ENCODE results near the gene RNPEP. TPM values are rescaled to one million over a fixed set of nuclear protein-coding genes. Genes with fewer than 3 reads are reported as not detected.
"Not testable (repeated sequence)": the region's sequence is repeated elsewhere in the genome, so short reads cannot be mapped to it uniquely, and the experiment has no call there.

The RNPEP gene
- polyA plus RNA-seq, 3 donors: 62.5 to 69.6 (median 63.3) TPM

DNA sequence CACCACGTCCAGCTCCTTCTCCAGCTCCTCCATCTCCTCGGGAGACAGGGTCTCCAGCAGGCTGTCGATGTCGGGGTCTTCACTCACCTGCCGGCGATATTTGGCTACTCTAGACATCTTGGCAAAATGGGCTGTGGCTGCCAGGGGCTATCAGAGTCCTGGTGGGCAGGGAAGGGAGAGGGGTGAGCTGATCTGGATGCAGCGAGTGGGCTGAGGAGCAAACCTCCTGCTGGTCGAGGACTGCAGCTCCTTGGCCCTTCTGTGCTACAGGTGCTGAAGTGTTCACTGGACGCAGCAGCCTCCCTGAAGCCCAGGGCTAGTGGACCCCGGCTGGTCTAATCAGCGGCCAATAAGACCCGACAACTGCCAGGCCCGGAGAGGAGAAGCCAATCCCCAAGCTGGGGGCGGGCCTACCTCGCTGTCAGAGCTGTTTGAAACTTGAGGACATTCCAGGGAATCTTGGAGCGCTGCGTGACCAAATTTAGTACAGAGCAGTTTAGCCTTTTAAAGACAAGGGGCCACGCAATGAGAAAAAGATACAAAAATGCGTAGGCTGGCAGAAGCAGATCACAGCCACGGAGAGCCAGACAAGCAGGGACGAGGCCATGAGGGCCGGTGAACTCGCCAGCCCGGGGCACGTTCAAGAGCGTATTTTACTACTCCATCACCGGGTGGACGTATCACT, 36.1 kb upstream of the RNPEP start, which contains the start of gene LMOD1:
Gene LMOD1, minus strand, starts transcription at position 325 of the 685 bp plus-strand sequence. Its CDS starts 208 bp downstream, at position 117.
- peak in 8 of 11 donors; percentile 74 to 94 (median 88) for DNase-seq (ENCODE audit: extremely low read depth in 1 of 11, low read depth in 9 of 11, low spot score in 4 of 11)

DNA sequence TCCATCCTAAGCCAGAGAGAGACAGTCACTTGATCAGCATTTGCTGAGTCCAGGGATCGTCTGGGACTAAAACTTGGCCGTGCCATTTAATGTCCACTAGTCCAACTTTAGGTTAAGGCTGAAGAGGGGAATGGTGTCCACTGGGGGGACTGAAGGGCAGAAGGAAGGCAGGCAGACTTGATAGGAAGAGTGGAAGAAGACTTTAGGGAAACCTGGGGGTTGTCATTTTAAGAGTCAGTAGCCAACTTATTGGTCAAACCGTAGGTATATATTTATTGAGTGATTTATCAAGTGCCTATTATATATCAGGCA, 34.8 kb upstream of the RNPEP start:
- DNase-seq (ENCODE audit: extremely low read depth in 1 of 11, low read depth in 9 of 11, low spot score in 4 of 11): no peak

DNA sequence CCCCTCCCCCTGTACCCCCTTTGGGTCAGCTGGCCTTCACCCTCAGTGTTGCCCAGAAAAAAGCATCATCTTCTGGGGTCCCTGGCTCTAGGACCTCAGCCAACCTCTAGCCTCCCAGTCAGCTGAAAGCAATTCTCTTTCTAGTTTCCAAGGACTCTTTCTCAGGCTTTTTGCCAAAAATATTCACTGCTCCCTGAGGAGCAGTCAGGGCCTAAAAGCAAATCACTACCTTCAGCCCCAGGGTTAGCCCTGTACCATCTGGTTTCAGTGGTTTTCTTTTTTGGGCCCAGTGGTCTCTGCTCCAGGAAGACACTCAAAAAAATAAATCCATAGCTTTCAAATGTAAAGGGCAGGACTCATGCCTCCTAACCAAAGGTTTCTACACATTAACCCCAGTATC, 33.0 kb upstream of the RNPEP start:
- no peak for DNase-seq (ENCODE audit: extremely low read depth in 1 of 11, low read depth in 9 of 11, low spot score in 4 of 11)

DNA sequence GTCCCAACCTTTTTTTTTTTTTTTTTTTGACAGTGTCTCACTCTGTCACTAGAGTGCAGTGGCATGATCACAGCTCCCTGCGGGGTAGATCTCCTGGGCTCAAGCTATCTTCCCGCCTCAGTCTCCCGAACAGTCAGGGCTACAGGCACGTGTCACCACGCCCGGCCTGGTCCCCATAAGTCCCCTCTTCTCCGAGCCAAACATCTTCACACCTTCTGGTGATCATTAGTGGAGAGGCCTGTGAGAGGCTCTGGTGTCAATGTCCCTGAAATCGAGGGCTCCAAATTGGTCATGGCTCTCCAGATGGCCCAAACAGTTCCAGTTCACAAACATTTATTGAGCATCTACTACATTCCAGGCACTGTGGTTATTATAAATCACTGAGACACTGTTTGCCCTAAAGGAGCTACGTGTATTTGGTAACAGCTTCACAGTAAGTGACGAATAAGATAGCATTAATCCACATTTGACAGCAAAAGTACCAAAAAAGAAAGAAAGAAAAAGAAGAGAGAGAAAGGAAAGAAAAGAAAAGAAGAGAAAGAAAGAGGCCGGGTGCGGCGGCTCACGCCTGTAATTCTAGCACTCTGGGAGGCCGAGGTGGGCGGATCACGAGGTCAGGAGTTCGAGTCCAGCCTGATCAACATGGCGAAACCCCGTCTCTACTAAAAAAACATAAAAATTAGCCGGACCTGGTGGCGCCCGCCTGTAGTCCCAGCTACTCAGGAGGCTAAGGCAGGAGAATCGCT, 28.0 kb upstream of the RNPEP start:
- no peak for DNase-seq (ENCODE audit: extremely low read depth in 1 of 11, low read depth in 9 of 11, low spot score in 4 of 11)

DNA sequence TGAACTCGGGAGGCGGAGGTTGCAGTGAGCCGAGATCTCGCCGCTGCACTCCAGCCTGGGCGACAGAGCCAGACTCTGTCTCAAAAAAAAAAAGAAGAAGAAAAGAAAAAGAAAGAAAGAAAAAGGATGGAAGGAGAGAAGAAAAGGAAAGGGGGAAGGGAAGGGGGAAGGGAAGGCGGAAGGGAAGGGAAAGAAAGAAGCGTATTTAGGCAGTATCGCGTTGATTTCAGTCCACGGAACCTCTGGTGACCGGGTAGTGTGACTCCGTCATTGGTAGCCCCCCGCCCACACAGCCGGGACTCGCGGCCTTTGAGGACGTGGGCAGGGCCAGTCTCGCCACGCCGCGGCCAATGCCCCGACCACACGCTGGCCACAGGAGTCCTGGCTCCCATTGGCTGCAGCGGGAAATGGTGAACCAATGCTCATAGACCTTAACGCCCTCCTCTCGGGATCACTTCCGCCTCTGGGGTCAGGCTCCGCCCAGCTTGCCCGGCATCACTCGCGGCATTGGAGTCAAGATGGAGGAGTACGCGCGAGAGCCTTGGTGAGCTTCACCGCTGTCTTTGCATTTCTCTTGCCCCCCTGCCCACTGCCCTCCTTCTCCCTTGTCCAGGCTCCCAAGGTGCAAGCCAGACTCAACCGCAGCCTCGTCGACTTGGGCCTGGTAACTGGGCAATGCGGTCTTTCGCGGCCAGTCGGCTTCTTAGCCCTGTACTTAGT, 27.3 kb upstream of the RNPEP start, which contains the start of gene TIMM17A:
Gene TIMM17A, plus strand, starts transcription at position 495 of the 720 bp plus-strand sequence. Its CDS starts 24 bp downstream, at position 519.
- DNase-seq (ENCODE audit: extremely low read depth in 1 of 11, low read depth in 9 of 11, low spot score in 4 of 11): peak in 10 of 11 donors; percentile 92 to 98 (median 97)

DNA sequence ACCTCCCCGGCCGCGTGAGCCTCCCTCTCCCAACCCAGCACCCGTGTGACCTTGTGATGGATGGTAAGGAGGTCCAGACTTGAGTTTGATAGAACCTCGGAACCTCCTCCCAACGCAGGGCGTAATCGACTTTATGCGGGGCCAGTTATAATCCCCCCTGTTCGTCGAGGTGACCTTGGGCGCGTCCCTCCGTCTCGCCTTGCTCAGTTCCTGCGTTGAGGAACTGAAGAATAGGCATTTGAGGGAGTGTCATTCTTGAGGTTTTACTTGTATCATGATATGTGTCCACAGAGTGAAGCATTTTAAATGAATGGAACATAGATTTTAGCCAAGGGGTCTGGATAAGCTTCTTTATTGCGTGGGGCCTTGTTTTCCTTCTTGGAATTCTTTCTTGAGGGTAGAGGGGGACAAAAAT, 26.7 kb upstream of the RNPEP start:
- no peak for DNase-seq (ENCODE audit: extremely low read depth in 1 of 11, low read depth in 9 of 11, low spot score in 4 of 11)

DNA sequence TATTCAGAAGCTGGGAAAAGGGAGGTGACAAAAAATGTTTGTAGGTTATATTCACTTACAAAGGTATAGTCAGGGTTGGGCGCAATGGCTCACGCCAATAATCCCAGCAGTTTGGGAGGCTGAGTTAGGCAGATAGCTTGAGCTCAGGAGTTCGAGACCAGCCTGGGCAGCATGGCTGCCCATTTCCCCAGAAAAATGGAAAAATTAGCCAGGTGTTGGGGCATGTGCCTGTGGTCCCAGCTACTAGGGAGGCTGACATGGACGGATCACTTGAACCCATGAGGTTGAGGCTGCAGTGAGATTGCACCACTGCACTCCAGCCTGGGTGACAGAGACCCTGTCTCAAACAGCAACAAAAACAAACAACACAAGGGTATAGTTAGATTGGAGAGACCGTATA, 24.1 kb upstream of the RNPEP start:
- DNase-seq (ENCODE audit: extremely low read depth in 1 of 11, low read depth in 9 of 11, low spot score in 4 of 11): no peak

DNA sequence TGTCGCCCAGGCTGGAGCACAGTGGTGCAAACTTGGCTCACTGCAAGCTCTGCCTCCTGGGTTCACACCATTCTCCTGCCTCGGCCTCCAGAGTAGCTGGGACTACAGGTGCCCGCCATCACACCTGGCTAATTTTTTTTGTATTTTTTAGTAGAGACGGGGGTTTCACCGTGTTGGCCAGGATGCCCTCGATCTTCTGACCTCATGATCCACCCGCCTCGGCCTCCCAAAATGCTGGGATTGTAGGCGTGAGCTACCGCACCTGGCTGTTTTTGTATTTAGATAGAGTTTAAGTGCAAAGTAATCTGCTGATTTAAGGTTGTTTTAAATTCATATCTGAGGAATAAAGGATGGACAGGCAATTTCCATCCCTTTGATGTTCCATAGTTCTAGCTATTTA, 20.1 kb upstream of the RNPEP start:
- not testable (repeated sequence) for DNase-seq (ENCODE audit: extremely low read depth in 1 of 11, low read depth in 9 of 11, low spot score in 4 of 11)

DNA sequence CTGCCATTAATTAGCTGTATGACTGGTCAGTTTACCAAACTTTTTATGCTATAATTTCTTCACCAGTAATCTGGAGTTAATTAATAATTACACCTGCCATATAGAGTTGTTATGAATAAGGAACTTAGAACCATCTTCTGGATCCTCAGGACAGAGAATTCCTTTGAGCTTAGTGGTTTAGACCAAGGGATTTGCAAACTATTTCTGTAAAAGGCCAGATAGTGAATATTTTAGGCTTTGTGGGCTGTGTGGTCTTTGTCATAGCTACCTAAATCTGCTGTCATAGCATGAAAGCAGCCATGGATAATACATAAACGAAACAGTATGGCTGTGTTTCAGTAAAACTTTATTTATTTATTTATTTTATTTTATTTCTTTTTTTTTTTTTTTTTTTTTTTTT, 18.2 kb upstream of the RNPEP start:
- DNase-seq (ENCODE audit: extremely low read depth in 1 of 11, low read depth in 9 of 11, low spot score in 4 of 11): no peak

DNA sequence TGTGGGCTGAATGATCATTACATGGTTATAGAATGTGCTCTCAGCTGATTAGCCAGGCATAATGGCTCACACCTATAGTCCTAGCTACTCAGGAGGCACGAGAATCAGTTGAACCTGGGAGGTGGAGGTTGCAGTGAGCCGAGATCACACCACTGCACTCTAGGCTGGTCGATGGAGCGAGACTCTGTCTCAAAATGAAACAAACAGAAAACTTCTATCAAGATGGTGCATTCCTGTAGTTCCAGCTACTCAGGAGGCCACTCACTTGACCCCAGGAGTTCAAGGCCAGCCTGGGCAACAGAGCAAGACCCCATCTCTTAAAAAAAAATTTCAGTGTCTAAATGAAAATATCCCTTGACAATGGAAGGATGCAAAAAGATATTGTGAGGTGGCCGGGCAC, 16.3 kb upstream of the RNPEP start:
- DNase-seq (ENCODE audit: extremely low read depth in 1 of 11, low read depth in 9 of 11, low spot score in 4 of 11): no peak

DNA sequence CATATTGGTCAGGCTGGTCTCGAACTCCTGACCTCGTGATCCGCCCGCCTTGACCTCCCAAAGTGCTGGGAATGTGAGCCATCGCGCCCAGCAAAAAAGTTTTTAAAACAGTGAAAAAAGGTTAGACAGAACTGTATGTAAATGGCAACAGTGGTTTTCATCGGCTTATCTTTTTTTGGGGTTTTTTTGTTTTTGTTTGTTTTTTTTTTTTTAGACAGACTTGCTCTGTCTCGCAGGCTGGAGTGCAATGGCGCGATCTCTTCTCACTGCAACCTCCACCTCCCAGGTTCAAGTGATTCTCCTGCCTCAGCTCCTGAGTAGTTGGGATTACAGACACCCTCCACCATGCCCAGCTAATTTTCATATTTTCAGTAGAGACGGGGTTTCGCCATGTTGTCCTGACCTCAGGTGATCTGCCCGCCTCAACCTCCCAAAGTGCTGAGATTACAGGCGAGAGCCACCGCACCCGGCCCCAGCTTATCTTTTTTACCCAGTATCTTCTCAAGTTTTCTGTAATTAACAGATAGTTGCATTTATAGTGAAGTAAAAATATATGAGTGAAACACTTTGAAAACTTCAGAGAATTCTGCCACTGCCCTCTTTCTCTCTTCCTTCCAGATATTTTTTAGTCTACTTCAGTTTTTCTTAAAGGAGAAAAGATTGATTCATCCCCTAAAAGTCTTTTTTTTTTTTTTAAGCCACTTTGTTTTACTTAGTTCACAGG, 14.1 kb upstream of the RNPEP start:
- no peak for DNase-seq (ENCODE audit: extremely low read depth in 1 of 11, low read depth in 9 of 11, low spot score in 4 of 11)

DNA sequence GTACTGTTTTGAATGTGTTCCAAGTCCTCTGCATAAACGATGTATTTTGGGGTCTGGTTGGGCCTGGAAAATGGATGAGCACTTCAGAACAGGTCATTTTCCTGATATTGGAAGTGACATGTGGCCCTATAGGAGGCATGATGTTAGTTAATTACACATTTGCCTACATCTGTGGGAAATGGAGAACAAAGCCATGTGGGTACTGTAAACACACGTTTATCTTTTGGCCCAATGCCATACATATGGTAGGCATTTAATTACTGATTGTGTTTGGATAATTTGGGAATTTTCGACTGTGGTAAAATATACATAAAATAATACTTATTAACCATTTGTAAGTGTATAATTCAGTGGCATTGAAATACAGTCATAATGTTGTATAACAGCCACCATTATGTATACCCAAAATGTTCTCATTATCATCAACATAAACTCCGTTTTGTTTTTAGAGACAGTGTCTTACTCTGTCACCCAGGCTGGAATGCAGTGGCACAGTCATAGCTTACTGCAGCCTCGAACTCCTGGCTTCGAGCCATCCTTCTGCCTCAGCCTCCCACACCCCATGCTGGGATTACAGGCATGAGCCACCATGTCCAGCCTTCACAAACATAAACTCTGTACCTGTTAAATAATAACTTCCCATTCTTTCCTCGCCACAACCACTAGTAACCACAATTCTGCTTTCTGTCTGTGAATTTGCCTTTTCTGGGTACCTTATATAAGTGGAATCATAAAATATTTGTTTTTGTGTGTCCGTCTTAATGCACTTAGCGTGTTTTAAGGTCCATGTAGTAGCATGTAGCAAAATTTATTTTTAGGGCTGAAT, 11.9 kb upstream of the RNPEP start:
- no peak for DNase-seq (ENCODE audit: extremely low read depth in 1 of 11, low read depth in 9 of 11, low spot score in 4 of 11)

DNA sequence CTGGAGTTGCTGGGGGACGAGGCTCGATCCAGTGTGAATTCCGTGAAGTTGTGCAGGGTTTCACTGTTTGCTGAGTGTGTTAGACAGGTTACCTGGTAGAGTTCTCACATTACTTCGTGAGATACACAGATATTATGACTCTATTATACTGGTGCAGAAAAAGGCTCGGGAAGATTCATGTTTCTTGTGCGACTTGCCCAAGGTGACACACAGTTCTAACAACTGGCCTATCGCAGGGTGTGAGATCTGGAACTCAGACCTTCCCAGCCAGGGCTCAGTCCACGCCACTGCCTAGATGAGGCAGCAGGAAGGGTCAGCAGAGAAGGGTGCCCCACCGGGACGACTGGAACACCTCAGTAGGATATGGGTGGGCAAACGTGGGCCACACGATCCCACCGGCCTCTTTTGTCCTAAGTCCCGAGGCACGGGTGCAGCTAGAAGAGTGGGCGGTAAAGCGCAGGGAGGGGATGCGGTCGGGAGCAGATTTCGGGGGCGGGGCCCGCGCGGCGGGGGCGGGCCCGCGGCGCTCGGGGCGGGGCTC, 296 bp upstream of the RNPEP start:
- peak in 5 of 11 donors; percentile 9 to 61 (median 50) for DNase-seq (ENCODE audit: extremely low read depth in 1 of 11, low read depth in 9 of 11, low spot score in 4 of 11)

DNA sequence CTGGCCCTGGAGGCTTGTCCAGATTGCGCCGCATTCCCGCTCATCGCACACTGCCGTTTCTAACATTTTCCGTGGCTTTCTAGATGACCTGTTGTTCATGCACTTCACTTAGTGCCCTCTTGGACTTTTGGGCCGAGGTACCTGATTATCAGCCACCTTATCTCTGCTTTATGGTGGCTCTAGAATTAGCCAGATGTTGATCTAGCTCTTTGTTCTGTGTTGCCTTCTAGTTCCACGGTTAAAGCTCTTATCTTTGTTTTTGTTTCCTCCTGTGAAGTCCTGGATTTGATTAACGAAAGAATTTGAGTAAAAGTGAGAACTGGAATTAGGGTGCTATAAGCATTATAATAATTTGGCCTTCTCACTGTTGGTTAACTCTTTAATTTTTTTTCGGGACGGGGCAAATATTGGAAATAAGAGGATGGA, 945 bp downstream of the RNPEP start:
- peak in 1 of 11 donors; percentile 39 for DNase-seq (ENCODE audit: extremely low read depth in 1 of 11, low read depth in 9 of 11, low spot score in 4 of 11)

DNA sequence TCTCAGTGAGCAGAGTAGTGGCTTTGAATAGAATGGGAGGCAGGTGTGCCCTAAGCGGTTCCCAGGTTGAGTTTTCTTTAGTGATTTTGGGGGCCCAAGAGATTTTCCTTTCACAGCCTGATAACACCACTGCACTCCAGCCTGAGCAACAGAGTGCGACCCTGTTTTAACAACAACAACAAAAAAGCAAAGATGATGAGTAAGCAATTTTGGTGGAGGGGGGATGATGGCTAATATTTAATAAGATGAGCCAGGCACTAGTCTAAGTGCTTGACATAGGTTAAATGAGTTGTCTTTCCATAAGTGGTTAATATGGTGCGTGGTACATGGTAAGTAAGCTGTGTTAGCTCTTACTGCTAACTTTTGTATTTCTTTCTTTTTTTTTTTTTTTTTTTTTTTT, 2.0 kb downstream of the RNPEP start:
- DNase-seq (ENCODE audit: extremely low read depth in 1 of 11, low read depth in 9 of 11, low spot score in 4 of 11): no peak

DNA sequence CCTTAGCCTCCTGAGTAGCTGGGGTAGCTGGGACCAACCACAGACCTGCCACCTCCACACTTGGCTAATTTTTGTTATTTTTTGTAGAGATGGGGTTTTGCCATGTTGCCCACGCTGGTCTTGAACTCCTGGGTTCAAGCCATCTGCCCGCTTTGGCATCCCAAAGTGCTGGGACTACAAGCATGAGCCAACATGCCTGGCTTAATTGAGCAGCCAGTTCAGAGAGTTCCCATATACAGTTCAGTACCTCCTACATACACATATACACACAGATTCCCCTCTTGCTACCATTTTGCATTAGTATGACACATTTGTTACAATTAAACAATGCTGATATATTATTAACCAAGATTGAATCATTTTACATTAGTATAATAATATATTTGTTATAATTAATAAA, 2.9 kb downstream of the RNPEP start:
- no peak for DNase-seq (ENCODE audit: extremely low read depth in 1 of 11, low read depth in 9 of 11, low spot score in 4 of 11)

DNA sequence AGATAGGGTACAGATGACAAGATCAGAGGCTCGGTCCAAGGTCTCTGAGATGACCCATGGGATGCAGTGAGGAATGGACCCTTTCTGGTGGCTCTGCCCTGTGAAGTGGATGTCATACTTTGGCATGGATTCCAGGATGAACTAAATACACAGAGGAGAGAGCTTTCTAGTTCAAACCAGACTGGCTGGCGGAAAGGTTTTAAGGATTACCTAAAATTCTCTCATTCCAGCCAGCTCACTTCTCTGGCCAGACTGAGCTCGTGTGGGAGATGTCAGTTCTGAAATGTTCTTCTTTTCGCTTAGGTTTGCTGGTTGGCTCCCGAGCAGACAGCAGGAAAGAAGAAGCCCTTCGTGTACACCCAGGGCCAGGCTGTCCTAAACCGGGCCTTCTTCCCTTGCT, 6.2 kb downstream of the RNPEP start:
- no peak for DNase-seq (ENCODE audit: extremely low read depth in 1 of 11, low read depth in 9 of 11, low spot score in 4 of 11)
